AG04450 (cell line): ENCODE results near the gene RASSF1. TPM values are rescaled to one million over a fixed set of nuclear protein-coding genes. Genes with fewer than 3 reads are reported as not detected.

Source experiments
- CTCF ChIA-PET: fragments of 300-600, 350-600 bp; formaldehyde crosslinking; extraction: SDS; loops from one replicate; lab custom pipeline; 2022; ENCODE audit warnings: antibody characterized with exemption, inconsistent platforms; lab: Charles Lee
- POLR2A ChIA-PET: fragments of 350-600 bp; formaldehyde crosslinking; extraction: SDS; loops from one replicate; lab custom pipeline; 2021; ENCODE audit warnings: antibody characterized with exemption, inconsistent platforms; lab: Yijun Ruan, JAX
- DNase-seq: peaks from one replicate; pipeline ENCODE4 v3.0.0-alpha.2; 2011; ENCODE audit warnings: low read depth, low spot score
- H3K27ac ChIP-seq: one replicate; pipeline ENCODE4 v1.5.1; 2012; ENCODE audit warnings: low read depth, low read length, control low read depth
- H3K27me3 ChIP-seq: one replicate; pipeline ENCODE4 v1.6.0; 2012; ENCODE audit warnings: low read length; ENCODE audit not compliant: control insufficient read depth, insufficient read depth
- H3K4me3 ChIP-seq: 2 replicates; pipeline ENCODE4 v1.5.1; 2011; ENCODE audit warnings: mild to moderate bottlenecking, low read depth, low read length, control low read depth
- H3K9me3 ChIP-seq: 2 replicates; pipeline ENCODE4 v1.5.1; 2012; ENCODE audit warnings: low read length; ENCODE audit not compliant: control insufficient read depth, insufficient read depth
- CTCF ChIP-seq: IDR thresholded peaks from 2 replicates; pipeline ENCODE4 v1.5.1; 2011; ENCODE audit warnings: low read depth, low read length, control low read depth, inconsistent platforms
- polyA plus RNA-seq: library from polyadenylated mRNA; depleted of rRNA; stranded (reverse); fragments of >200 nt; gene quantifications from 2 replicates; pipeline ENCODE4 v1.2.3, GENCODE V29; 2011

RASSF1 gene
- polyA plus RNA-seq, 1 experiment, result 25.1 TPM

- DNase-seq, result no peak
- CTCF ChIA-PET, result interaction anchor here (0.7 to 1.6 kb wide), 2 partner anchors 50 to 70 kb away, joined by 3 to 4 read pairs; no protein-coding TSS in a partner anchor
- POLR2A ChIA-PET, result no interaction called here
Observed at GRCh38 chr3:50296721-50297383, 43.8 kb downstream of the RASSF1 start.

GRCh38 chr3:50295553-50296431, 44.8 kb downstream of the RASSF1 start:
- H3K27me3 ChIP-seq, result no peaks in the 10 kb centered on the region
- no peak for TF ChIP-seq CTCF
- ChIA-PET POLR2A (interaction anchor here (1.1 kb wide), 1 partner anchor 12 kb away, joined by 3 read pairs; no protein-coding TSS in a partner anchor), CTCF (interaction anchor here (1.2 kb wide), 1 partner anchor 21 kb away, joined by 4 read pairs; no protein-coding TSS in a partner anchor)
- no peak overlapping the region for H3K4me3 ChIP-seq
- H3K9me3 ChIP-seq, result no peaks in the 10 kb centered on the region; the same call in 1 of the 2 replicates
- H3K27ac ChIP-seq, result no peak overlapping the region
- no peak for DNase-seq

More at GRCh38 chr3:50296721-50297383, 43.8 kb downstream of the RASSF1 start:
- Histone ChIP-seq H3K4me3 (no peak overlapping the region), H3K27ac (no peak overlapping the region), H3K27me3 (no peaks in the 10 kb centered on the region), H3K9me3 (no peaks in the 10 kb centered on the region; the same call in 1 of the 2 replicates)
- TF ChIP-seq CTCF, result no peak

GRCh38 chr3:50294492-50295403, 45.9 kb downstream of the RASSF1 start:
- Histone ChIP-seq H3K27ac (no peak overlapping the region), H3K9me3 (no peaks in the 10 kb centered on the region; the same call in 1 of the 2 replicates), H3K4me3 (no peak overlapping the region), H3K27me3 (no peaks in the 10 kb centered on the region)
- no peak for DNase-seq
- no peak for TF ChIP-seq CTCF
- ChIA-PET POLR2A (interaction anchor here (1.1 kb wide), 1 partner anchor 11 kb away, joined by 3 read pairs; no protein-coding TSS in a partner anchor), CTCF (interaction anchor here (1.2 kb wide), 1 partner anchor 20 kb away, joined by 4 read pairs; no protein-coding TSS in a partner anchor)

- no peaks in the 10 kb centered on the region for H3K27me3 ChIP-seq
- H3K4me3 ChIP-seq, result no peak overlapping the region
- DNase-seq, result no peak
- TF ChIP-seq CTCF, result no peak
- no peaks in the 10 kb centered on the region; the same call in 1 of the 2 replicates for H3K9me3 ChIP-seq
- ChIA-PET POLR2A (interaction anchor here (1.1 kb wide), 1 partner anchor 10 kb away, joined by 3 read pairs; no protein-coding TSS in a partner anchor), CTCF (interaction anchor here (0.6 kb wide), 1 partner anchor 27 kb away, joined by 3 read pairs; no protein-coding TSS in a partner anchor)
- H3K27ac ChIP-seq, result no peak overlapping the region
Observed at GRCh38 chr3:50294089-50294488, 46.5 kb downstream of the RASSF1 start.
